Body of pancreas (tissue), 4 donors: ENCODE measurements around the gene E2F6. TPM values are rescaled to one million over a fixed set of nuclear protein-coding genes. Genes with fewer than 3 reads are reported as not detected.

Experiments
- ATAC-seq: fragments of 150-250 bp; one replicate; pipeline ENCODE4 v1.9.1; 2016
- DNase-seq, 4 donors: peaks; one replicate each; pipeline ENCODE4 v3.0.0-alpha.2; 2019
- H3K27ac ChIP-seq, 4 donors: fragments of 200-600 bp; sonication (generic); 1 replicate in 3 of 4; 2 replicates in 1 of 4; pipeline versions ENCODE4 v1.5.1 to v1.6.1; 2016 to 2019; ENCODE audit warnings: mild to moderate bottlenecking in 1 of 4, mixed read lengths in 1 of 4, moderate library complexity in 1 of 4
- H3K27me3 ChIP-seq, 2 donors: fragments of 200-600 bp; sonication (generic); one replicate each; pipeline ENCODE4 v1.6.0; 2016; ENCODE audit warnings: mild to moderate bottlenecking in 1 of 2
- H3K36me3 ChIP-seq, 2 donors: fragments of 200-600 bp; sonication (generic); replicated peaks in 1 of 2; 2 replicates each; pipeline ENCODE4 v1.5.1; 2016; ENCODE audit warnings: low read depth in 2 of 2; ENCODE audit not compliant: insufficient read depth in 1 of 2
- H3K4me1 ChIP-seq: fragments of 200-600 bp; sonication (generic); one replicate; pipeline ENCODE4 v1.6.0; 2016
- H3K4me3 ChIP-seq, 2 donors: fragments of 200-600 bp; sonication (generic); 1 replicate in 1 of 2; 2 replicates in 1 of 2; pipeline ENCODE4 v1.5.1; 2016 to 2019
- H3K9me3 ChIP-seq, 3 donors: fragments of 200-600 bp; sonication (generic); 1 replicate in 2 of 3; 2 replicates in 1 of 3; pipeline ENCODE4 v1.5.1; 2016
- POLR2A ChIP-seq, 3 donors: fragments of 450-650 bp; IDR thresholded peaks; one replicate each; pipeline ENCODE4 v1.6.1; 2016; ENCODE audit warnings: antibody characterized with exemption in 3 of 3, mild to moderate bottlenecking in 2 of 3
- WGBS, 2 donors: methylation state at CpG; one replicate each; pipeline ENCODE4 v1.1.5; 2017; 5-methylcytosine and 5-hydroxymethylcytosine counted together
- intact Hi-C: fragments of 100-400 bp; cut with DNase I; formaldehyde crosslinking; loops from one replicate; pipeline ENCODE4 v1.15.1; 2023
- total RNA-seq, 2 donors: library from RNA; depleted of rRNA; stranded (reverse); fragments of >200 nt; gene quantifications; one replicate each; pipeline ENCODE4 v1.1.0, GENCODE V29; 2016
- TF ChIP-seq, protein P1 (sequence below), 7 experiments: fragments of 450-650 bp in 4 of 7; fragments of 200-600 bp in 3 of 7; sonication (generic) in 3 of 7; IDR thresholded peaks; one replicate each; pipeline ENCODE4 v1.5.1; 2016 to 2019; ENCODE audit warnings: antibody characterized with exemption in 7 of 7

Gene E2F6
- total RNA-seq, 2 donors from 2014 or later = 9.2 to 13.2 TPM

DNA sequence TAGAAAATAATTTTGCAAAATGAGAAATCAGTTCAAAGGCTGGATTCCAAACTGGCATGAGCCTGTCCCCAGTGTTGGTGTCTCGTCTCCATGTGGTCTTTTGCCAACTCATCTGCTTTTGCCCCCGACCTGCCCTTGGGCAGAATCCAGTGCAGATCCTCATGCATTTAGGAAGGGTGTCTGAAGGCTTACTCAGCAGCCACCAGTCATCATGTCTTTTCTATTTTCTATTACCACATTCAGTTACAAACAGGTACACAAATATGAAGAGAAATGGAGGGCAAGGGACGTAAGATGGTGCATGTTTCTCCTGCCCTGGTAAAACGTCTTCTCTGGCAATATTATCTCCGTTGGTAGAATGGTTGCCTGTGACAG, 43.5 kb downstream of the E2F6 start:
- no peaks in the 10 kb centered on the region for H3K27me3 ChIP-seq
- H3K27ac ChIP-seq = no peak overlapping the region
- ATAC-seq (no peak), DNase-seq (no peak)
- no peak for TF ChIP-seq POLR2A (IDR thresholded peaks at IDR 0.05)
- TF ChIP-seq, protein P1, sequence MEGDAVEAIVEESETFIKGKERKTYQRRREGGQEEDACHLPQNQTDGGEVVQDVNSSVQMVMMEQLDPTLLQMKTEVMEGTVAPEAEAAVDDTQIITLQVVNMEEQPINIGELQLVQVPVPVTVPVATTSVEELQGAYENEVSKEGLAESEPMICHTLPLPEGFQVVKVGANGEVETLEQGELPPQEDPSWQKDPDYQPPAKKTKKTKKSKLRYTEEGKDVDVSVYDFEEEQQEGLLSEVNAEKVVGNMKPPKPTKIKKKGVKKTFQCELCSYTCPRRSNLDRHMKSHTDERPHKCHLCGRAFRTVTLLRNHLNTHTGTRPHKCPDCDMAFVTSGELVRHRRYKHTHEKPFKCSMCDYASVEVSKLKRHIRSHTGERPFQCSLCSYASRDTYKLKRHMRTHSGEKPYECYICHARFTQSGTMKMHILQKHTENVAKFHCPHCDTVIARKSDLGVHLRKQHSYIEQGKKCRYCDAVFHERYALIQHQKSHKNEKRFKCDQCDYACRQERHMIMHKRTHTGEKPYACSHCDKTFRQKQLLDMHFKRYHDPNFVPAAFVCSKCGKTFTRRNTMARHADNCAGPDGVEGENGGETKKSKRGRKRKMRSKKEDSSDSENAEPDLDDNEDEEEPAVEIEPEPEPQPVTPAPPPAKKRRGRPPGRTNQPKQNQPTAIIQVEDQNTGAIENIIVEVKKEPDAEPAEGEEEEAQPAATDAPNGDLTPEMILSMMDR (IDR thresholded peaks at IDR 0.05) = no peak
- intact Hi-C loops = no loop called here
- H3K4me3 ChIP-seq = no peak overlapping the region
- 90% methylated on average over 5 of the region's 5 CpGs for WGBS, 2 donors
- no peaks in the 10 kb centered on the region for H3K9me3 ChIP-seq
- no peaks in the 10 kb centered on the region for H3K36me3 ChIP-seq
- H3K4me1 ChIP-seq = no peaks in the 10 kb centered on the region

DNA sequence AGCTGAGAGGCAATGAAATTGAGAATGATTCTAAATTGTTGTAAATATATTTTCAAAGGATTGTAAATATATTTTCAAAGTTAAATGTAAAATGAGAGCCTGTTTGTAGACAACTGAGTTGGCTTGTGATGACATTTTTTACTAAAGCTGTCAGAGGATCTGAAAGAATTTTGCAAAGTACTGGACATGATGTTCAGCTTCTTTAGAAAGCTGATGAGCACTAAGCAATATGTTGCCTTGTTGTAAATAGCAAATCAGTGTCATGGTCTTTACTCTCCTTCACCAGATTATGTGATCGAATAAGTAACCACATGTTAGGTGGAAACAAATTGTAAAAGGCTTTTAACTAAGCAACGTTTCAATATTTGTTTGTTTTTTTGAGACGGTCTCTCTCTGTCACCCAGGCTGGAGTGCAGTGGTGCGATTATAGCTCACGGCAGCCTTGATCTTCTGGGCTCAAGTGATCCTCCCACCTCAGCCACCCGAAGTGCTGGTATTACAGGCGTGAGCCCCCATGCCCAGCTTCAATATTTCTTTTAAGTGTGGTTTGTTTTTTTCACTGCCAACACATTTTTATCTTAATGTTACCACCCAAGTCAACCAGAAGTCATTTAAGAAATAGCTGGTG, 44.0 kb downstream of the E2F6 start:
- 61 to 65% methylated on average over 7 of the region's 7 CpGs for WGBS, 2 donors

DNA sequence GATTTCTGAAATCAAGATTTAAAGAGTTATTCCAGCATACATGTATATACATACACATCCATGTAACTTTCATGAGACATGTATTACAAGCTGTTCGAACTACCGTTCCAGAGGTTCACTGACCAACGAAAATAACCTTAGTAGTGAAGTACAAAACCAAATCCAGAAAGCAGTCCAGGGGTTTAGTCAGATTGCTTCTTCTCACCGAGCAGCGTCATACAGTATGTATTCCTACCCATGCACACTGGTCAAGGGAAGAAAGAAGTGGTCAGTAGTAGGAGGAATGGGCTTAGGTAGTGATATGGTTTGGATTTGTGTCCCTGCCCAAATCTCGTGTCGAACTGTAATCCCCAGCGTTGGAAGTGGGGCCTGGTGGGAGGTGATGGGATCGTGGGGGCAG, 45.3 kb downstream of the E2F6 start:
- DNase-seq (no peak), ATAC-seq (no peak)
- intact Hi-C loops = no loop called here
- H3K4me3 ChIP-seq = no peak overlapping the region
- no peak overlapping the region for H3K27ac ChIP-seq
- no peaks in the 10 kb centered on the region for H3K36me3 ChIP-seq
- no peaks in the 10 kb centered on the region for H3K4me1 ChIP-seq
- H3K27me3 ChIP-seq = no peaks in the 10 kb centered on the region
- TF ChIP-seq, protein P1 (IDR thresholded peaks at IDR 0.05) = no peak
- no peak for TF ChIP-seq POLR2A (IDR thresholded peaks at IDR 0.05)
- no peaks in the 10 kb centered on the region for H3K9me3 ChIP-seq
- WGBS, 2 donors = 86 to 88% methylated on average over 9 of the region's 9 CpGs

More for the DNA sequence above, 44.0 kb downstream of the E2F6 start:
- Histone ChIP-seq H3K27ac (no peak overlapping the region), H3K9me3 (no peaks in the 10 kb centered on the region), H3K4me1 (no peaks in the 10 kb centered on the region), H3K4me3 (no peak overlapping the region), H3K36me3 (no peaks in the 10 kb centered on the region), H3K27me3 (no peaks in the 10 kb centered on the region)
- ATAC-seq (no peak), DNase-seq (no peak)
- no peak for TF ChIP-seq POLR2A (IDR thresholded peaks at IDR 0.05)
- TF ChIP-seq, protein P1 (IDR thresholded peaks at IDR 0.05) = no peak
- intact Hi-C loops = no loop called here

DNA sequence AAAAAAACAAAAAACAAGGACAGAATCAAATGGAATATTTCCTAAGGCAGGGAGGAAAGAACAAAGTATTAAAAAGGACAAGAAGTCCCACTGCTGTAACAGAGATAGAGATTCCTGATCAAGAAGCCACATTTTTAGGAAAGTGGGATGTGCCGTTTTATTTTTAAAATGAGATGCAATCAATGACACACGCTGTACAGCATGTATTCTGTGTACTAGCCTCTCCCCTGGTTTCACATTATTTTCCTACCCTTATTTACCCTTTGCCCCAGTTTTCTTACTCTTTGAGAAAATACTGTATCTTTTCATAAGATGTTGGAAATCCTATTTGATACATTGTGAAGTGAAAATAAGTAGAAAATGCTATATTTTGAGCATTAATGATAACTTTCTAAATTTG, 45.8 kb downstream of the E2F6 start:
- WGBS, 2 donors = 79 to 85% methylated on average over 2 of the region's 2 CpGs
- intact Hi-C loops = no loop called here
- H3K9me3 ChIP-seq = no peaks in the 10 kb centered on the region
- DNase-seq (no peak), ATAC-seq (no peak)
- H3K36me3 ChIP-seq = no peaks in the 10 kb centered on the region
- H3K4me3 ChIP-seq = no peak overlapping the region
- H3K27ac ChIP-seq = no peak overlapping the region
- TF ChIP-seq POLR2A (IDR thresholded peaks at IDR 0.05) = no peak
- TF ChIP-seq, protein P1 (IDR thresholded peaks at IDR 0.05) = no peak
- H3K27me3 ChIP-seq = no peaks in the 10 kb centered on the region
- no peaks in the 10 kb centered on the region for H3K4me1 ChIP-seq

DNA sequence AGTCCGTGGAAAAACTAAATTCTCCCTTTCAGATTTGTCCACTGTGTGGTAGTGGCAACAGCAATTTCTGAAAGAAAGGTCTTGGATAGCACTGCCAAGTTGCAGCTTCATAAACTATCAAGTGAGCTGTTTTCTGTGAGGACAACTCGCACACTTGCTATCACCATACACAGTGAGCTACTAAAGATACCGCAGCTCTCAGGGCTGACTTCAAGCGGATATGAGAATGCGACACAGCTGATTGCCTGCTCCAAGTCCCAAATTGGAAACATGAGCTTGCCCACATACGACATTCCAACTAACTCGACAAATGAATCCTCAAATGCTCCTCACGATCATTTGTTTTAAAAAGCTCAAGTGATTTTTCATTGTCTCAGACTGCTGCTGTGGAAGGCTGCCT, 46.2 kb downstream of the E2F6 start:
- Histone ChIP-seq H3K27me3 (no peaks in the 10 kb centered on the region), H3K27ac (no peak overlapping the region), H3K36me3 (no peaks in the 10 kb centered on the region), H3K9me3 (no peaks in the 10 kb centered on the region), H3K4me3 (no peak overlapping the region), H3K4me1 (no peaks in the 10 kb centered on the region)
- WGBS, 2 donors = 63 to 68% methylated on average over 8 of the region's 8 CpGs
- TF ChIP-seq, protein P1 (IDR thresholded peaks at IDR 0.05) = no peak
- TF ChIP-seq POLR2A (IDR thresholded peaks at IDR 0.05) = no peak
- ATAC-seq (no peak), DNase-seq (no peak)
- intact Hi-C loops = loop anchor here (10.0 kb wide), 1 partner anchor 185 kb away; no protein-coding TSS in a partner anchor
